HG03139 (cell line): ENCODE measurements around the gene GFOD2.

Experiments used
- ATAC-seq: cut with Tn5 transposase; IDR thresholded peaks from one replicate; pipeline ENCODE4 v1.9.1; 2021; ENCODE audit not compliant: unreplicated experiment

GFOD2 gene

GRCh38 chr16:67733734-67734470 lies 14.8 kb upstream of the GFOD2 start:
- no peak for ATAC-seq

- no peak for ATAC-seq
These were observed 12.6 kb upstream of the GFOD2 start for GRCh38 chr16:67731753-67732095.

GRCh38 chr16:67731071-67731752 lies 12.1 kb upstream of the GFOD2 start:
- no peak for ATAC-seq

GRCh38 chr16:67730326-67730725 lies 11.2 kb upstream of the GFOD2 start:
- ATAC-seq: no peak

- ATAC-seq: no peak
These were observed 10.6 kb upstream of the GFOD2 start for GRCh38 chr16:67729636-67730248.

- no peak for ATAC-seq
These were observed 8.7 kb upstream of the GFOD2 start for GRCh38 chr16:67727521-67728485.

GRCh38 chr16:67726106-67727034 lies 7.3 kb upstream of the GFOD2 start:
- no peak for ATAC-seq

- no peak for ATAC-seq
These were observed 4.8 kb upstream of the GFOD2 start for GRCh38 chr16:67723911-67724305.

GRCh38 chr16:67723151-67723910 lies 4.2 kb upstream of the GFOD2 start:
- ATAC-seq: no peak

- no peak for ATAC-seq
These were observed 1.1 kb upstream of the GFOD2 start for GRCh38 chr16:67720236-67720635.

- no peak for ATAC-seq
These were observed 645 bp upstream of the GFOD2 start for GRCh38 chr16:67719778-67720144.

GRCh38 chr16:67718668-67719047 lies 458 bp downstream of the GFOD2 start:
- ATAC-seq: no peak

- no peak for ATAC-seq
These were observed 3.0 kb downstream of the GFOD2 start for GRCh38 chr16:67716097-67716496.

GRCh38 chr16:67714522-67714921 lies 4.6 kb downstream of the GFOD2 start:
- no peak for ATAC-seq

GRCh38 chr16:67713647-67714273 lies 5.4 kb downstream of the GFOD2 start:
- no peak for ATAC-seq

- no peak for ATAC-seq
These were observed 8.5 kb downstream of the GFOD2 start for GRCh38 chr16:67710607-67711006.

GRCh38 chr16:67709050-67709449 lies 10.1 kb downstream of the GFOD2 start:
- no peak for ATAC-seq

GRCh38 chr16:67708368-67708771 lies 10.7 kb downstream of the GFOD2 start:
- no peak for ATAC-seq

- ATAC-seq: no peak
These were observed 11.3 kb downstream of the GFOD2 start for GRCh38 chr16:67707790-67708189.
